ENCODE measurements around the gene ALDH5A1.

GRCh38 chr6:24446670-24447069 is 48.1 kb upstream of the ALDH5A1 start:
- TF ChIP-seq CTCF (conservative IDR thresholded peaks at IDR 0.05) (no peak), EZH2 (IDR thresholded peaks at IDR 0.05; ENCODE audit: low read depth) (no peak)
